Gastrocnemius medialis (tissue), 4 donors: ENCODE results near the gene PTK7. TPM values are rescaled to one million over a fixed set of nuclear protein-coding genes. Genes with fewer than 3 reads are reported as not detected.

ENCODE experiments used
- ATAC-seq, 2 donors: fragments of 150-250 bp; one replicate each; pipeline ENCODE4 v1.9.1; 2016
- DNase-seq, 2 donors: peaks; one replicate each; pipeline ENCODE4 v3.0.0-alpha.2; 2019
- H3K27ac ChIP-seq, 4 donors: fragments of 200-600 bp; sonication (generic); 1 replicate in 1 of 4; 2 replicates in 3 of 4; pipeline ENCODE4 v1.5.1; 2016 to 2018; ENCODE audit warnings: mild to moderate bottlenecking in 2 of 4, moderate library complexity in 1 of 4
- H3K27me3 ChIP-seq, 3 donors: fragments of 200-600 bp; sonication (generic) in 2 of 3; 1 replicate in 1 of 3; 2 replicates in 2 of 3; pipeline versions ENCODE4 v1.5.1 to v1.6.0; 2016 to 2019; ENCODE audit warnings: mild to moderate bottlenecking in 1 of 3, moderate library complexity in 1 of 3
- H3K36me3 ChIP-seq, 2 donors: fragments of 200-600 bp; sonication (generic) in 1 of 2; one replicate each; pipeline ENCODE4 v1.5.1; 2017 to 2018
- H3K4me1 ChIP-seq, 2 donors: fragments of 200-600 bp; sonication (generic) in 1 of 2; one replicate each; pipeline ENCODE4 v1.5.1; 2016 to 2017; ENCODE audit warnings: mild to moderate bottlenecking in 2 of 2
- H3K4me3 ChIP-seq, 4 donors: fragments of 200-600 bp; sonication (generic) in 3 of 4; 1 replicate in 1 of 4; 2 replicates in 3 of 4; pipeline ENCODE4 v1.5.1; 2016 to 2019; ENCODE audit warnings: mild to moderate bottlenecking in 2 of 4
- H3K9me3 ChIP-seq, 3 donors: fragments of 200-600 bp; sonication (generic) in 2 of 3; 1 replicate in 1 of 3; 2 replicates in 2 of 3; pipeline ENCODE4 v1.5.1; 2016 to 2019
- CTCF ChIP-seq, 5 experiments: fragments of 450-650 bp in 3 of 5; fragments of 200-600 bp in 2 of 5; sonication (generic) in 2 of 5; IDR thresholded peaks in 4 of 5; conservative IDR thresholded peaks in 1 of 5; 1 replicate in 4 of 5; 2 replicates in 1 of 5; pipeline ENCODE4 v1.5.1; 2016 to 2019; ENCODE audit warnings: antibody characterized with exemption in 5 of 5, mild to moderate bottlenecking in 3 of 5, moderate library complexity in 3 of 5
- POLR2A ChIP-seq, 2 donors: fragments of 450-650 bp; IDR thresholded peaks; one replicate each; pipeline ENCODE4 v1.6.1; 2017; ENCODE audit warnings: antibody characterized with exemption in 2 of 2, mild to moderate bottlenecking in 2 of 2, moderate library complexity in 2 of 2
- in situ Hi-C, 4 donors: fragments of 200-750 bp; cut with MboI; loops; one replicate each; pipeline versions ENCODE4 v1.15.0 to v1.8.0; 2017; ENCODE audit warnings: low sequenced_read_pairs in 4 of 4
- intact Hi-C: fragments of 100-400 bp; cut with DNase I; formaldehyde crosslinking; loops from one replicate; pipeline ENCODE4 v1.15.1; 2023; ENCODE audit warnings: low total_unique reads
- total RNA-seq, 4 donors: library from RNA; depleted of rRNA; stranded (reverse); fragments of >200 nt; gene quantifications; one replicate each; pipeline versions ENCODE4 v1.1.0 to v1.2.3, GENCODE V29; 2016

PTK7 gene
- total RNA-seq, 4 donors from 2014 or later = 0.15 to 0.64 (median 0.24) TPM

- Histone ChIP-seq H3K9me3 (no peaks in the 10 kb centered on the region), H3K27me3 (no peaks in the 10 kb centered on the region), H3K4me1 (peaks cover 7 to 15% of the 10 kb centered on the region in 2 donors), H3K27ac (peak overlapping the region in 3 of 4 donors; percentile 86 to 98 (median 90)), H3K4me3 (peak overlapping the region in 1 of 4 donors; percentile 69), H3K36me3 (peaks cover 0 to 37% of the 10 kb centered on the region in 2 donors)
- no peak for DNase-seq
- TF ChIP-seq CTCF (IDR thresholded peaks at IDR 0.05 in 4 of 5, conservative IDR thresholded peaks at IDR 0.05 in 1 of 5) (no peak), POLR2A (IDR thresholded peaks at IDR 0.05) (no peak)
- ATAC-seq = no peak
- intact Hi-C loops = loop anchor here (10.0 kb wide), 1 partner anchor 308 kb away; the partner anchor contains the start of gene TBCC
- in situ Hi-C loops = no loop called here
Measured at GRCh38 chr6:43052225-43052841, 23.8 kb upstream of the PTK7 start.

- DNase-seq (peak in 1 of 2 donors; percentile 38), ATAC-seq (peak; percentile 40 to 41)
- Histone ChIP-seq H3K4me3 (peak overlapping the region; percentile 39 to 86 (median 74)), H3K36me3 (peaks cover 0 to 41% of the 10 kb centered on the region in 2 donors), H3K4me1 (peaks cover 8 to 20% of the 10 kb centered on the region in 2 donors), H3K9me3 (no peaks in the 10 kb centered on the region), H3K27me3 (no peaks in the 10 kb centered on the region), H3K27ac (peak overlapping the region; percentile 86 to 98 (median 92))
- in situ Hi-C loops = no loop called here
- TF ChIP-seq POLR2A (IDR thresholded peaks at IDR 0.05) (no peak), CTCF (IDR thresholded peaks at IDR 0.05 in 4 of 5, conservative IDR thresholded peaks at IDR 0.05 in 1 of 5) (no peak)
- intact Hi-C loops = loop anchor here (1.0 to 10.0 kb wide), 2 partner anchors 17 to 308 kb away; partner anchors contain the start of gene TBCC
Measured at GRCh38 chr6:43052842-43053544, 23.1 kb upstream of the PTK7 start.

- Histone ChIP-seq H3K36me3 (peaks cover 0 to 36% of the 10 kb centered on the region in 2 donors), H3K9me3 (no peaks in the 10 kb centered on the region), H3K4me3 (peak within 1 kb of the TSS; percentile 39 to 86 (median 74)), H3K4me1 (peaks cover 15 to 27% of the 10 kb centered on the region in 2 donors), H3K27me3 (no peaks in the 10 kb centered on the region), H3K27ac (peak within 1 kb of the TSS; percentile 86 to 98 (median 92))
- ATAC-seq (peak; percentile 91 to 97), DNase-seq (peak; percentile 88 to 91)
- intact Hi-C loops (loop anchor here (1.0 to 10.0 kb wide), 4 partner anchors 17 to 309 kb away; partner anchors contain the start of genes PPP2R5D and TBCC), in situ Hi-C loops (no loop called here)
- peak; percentile 60 to 73 for TF ChIP-seq POLR2A (IDR thresholded peaks at IDR 0.05)
- no peak for TF ChIP-seq CTCF (IDR thresholded peaks at IDR 0.05 in 4 of 5, conservative IDR thresholded peaks at IDR 0.05 in 1 of 5)
Measured at GRCh38 chr6:43053545-43054205, 22.4 kb upstream of the PTK7 start, which contains the start of gene CUL7. Gene CUL7 (minus strand): TSS chr6:43053851. CDS start chr6:43052788, 1,063 bp downstream.

- ATAC-seq (peak in 1 of 2 donors; percentile 15), DNase-seq (no peak)
- Histone ChIP-seq H3K27me3 (no peaks in the 10 kb centered on the region), H3K27ac (peak overlapping the region; percentile 86 to 98 (median 92)), H3K4me3 (peak overlapping the region; percentile 39 to 86 (median 74)), H3K9me3 (no peaks in the 10 kb centered on the region), H3K4me1 (peaks cover 17 to 29% of the 10 kb centered on the region in 2 donors), H3K36me3 (peaks cover 0 to 30% of the 10 kb centered on the region in 2 donors)
- in situ Hi-C loops = no loop called here
- TF ChIP-seq CTCF (IDR thresholded peaks at IDR 0.05 in 4 of 5, conservative IDR thresholded peaks at IDR 0.05 in 1 of 5) (no peak), POLR2A (IDR thresholded peaks at IDR 0.05) (no peak)
- intact Hi-C loops = loop anchor here (1.0 to 10.0 kb wide), 3 partner anchors 70 to 310 kb away; partner anchors contain the start of genes PPP2R5D and TBCC
Measured at GRCh38 chr6:43054206-43054943, 21.7 kb upstream of the PTK7 start.
